ENCODE results near the gene GNG5.

- TF ChIP-seq FOXK2 (IDR thresholded peaks at IDR 0.05) (no peak), FOXM1 (IDR thresholded peaks at IDR 0.05; ENCODE audit: borderline replicate concordance) (no peak), FOXA1 (IDR thresholded peaks at IDR 0.05) (no peak), SP1 (IDR thresholded peaks at IDR 0.05) (no peak), PKNOX1 (IDR thresholded peaks at IDR 0.05) (no peak), BHLHE40 (IDR thresholded peaks at IDR 0.05; ENCODE audit: borderline replicate concordance) (no peak), ZNF384 (IDR thresholded peaks at IDR 0.05) (no peak), ELF4 (IDR thresholded peaks at IDR 0.05) (no peak)
These were observed 26.4 kb downstream of the GNG5 start for GRCh38 chr1:84479998-84480397.
